NCI-H2196 treated with DMSO at 0.1 percent for 48 hours (cell line): ENCODE data around the gene PRDM1.
"Not testable (repeated sequence)": the region's sequence is repeated elsewhere in the genome, so short reads cannot be mapped to it uniquely, and the experiment has no call there.

Experiments used
- DNase-seq: peaks from one replicate; lab custom pipeline; 2025; ENCODE audit not compliant: unreplicated experiment; lab: John Stamatoyannopoulos, UW

The PRDM1 gene

DNA sequence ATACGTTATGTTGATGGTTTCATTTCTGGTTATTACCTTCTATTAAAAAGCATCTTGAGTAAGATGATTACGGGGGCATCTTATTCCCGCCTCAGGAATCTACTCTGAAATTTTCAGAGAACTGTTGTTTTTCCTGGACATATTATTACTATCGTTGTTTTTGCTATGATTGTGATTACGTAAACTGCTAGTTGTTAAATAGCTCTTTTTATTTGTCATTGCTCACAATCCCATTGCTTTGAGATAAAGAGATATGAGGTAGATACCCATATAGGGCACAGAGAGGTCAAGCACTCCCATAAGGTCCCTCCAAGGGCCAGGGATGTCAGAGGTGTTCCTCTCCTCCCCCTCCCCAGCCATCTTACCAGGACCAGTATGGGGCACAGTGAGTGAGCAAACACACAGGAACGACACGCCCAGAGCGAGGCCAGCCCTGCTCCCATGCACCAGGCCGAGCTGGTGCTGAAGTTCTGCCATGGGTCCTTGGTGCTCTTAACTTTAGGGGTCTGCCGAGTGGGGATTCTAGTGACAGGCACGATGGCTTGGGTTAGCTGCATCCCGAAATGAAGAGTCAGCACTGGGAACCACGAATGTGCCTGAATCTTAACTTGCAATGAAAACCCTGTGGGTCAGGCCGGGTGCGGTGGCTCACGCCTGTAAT is 49.9 kb downstream of the PRDM1 start:
- DNase-seq = no peak

DNA sequence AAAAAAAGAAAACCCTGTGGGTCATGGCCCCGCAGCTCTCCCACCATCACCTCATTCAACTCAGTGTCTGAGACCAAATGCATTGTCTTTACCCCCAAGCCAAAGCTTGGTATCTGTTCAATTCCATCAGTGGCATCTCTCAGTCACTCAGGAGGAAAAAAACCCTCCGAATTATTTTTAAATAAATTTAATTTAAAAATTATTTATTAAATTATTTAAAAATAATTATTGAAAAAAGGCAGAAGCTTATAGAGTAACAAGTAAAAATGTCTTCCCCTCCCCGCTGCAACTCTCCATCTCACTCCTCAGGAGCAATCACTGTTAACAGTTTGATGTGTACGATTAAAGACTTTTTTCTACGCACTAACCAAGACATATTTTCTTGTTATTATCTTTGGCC is 50.7 kb downstream of the PRDM1 start:
- DNase-seq = no peak

DNA sequence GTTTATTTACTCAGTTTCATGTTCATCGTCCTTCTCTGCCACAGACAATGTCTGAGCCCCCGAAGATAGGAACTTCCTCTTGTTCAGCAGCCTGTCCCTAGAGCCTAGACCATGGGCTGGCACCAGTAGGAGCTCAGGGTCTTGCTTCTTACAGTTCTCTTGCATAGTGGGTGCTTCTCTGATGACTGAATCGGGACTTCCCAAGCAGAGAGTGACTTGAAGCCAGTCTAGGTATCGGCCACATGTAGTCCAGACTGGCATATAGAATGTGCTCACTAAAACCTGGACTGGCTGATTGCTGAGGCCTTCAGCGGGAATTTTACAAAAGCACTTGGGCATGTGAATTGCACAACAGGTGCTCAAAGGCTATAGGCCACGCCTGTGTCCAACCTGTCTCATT is 52.0 kb downstream of the PRDM1 start:
- DNase-seq = no peak

DNA sequence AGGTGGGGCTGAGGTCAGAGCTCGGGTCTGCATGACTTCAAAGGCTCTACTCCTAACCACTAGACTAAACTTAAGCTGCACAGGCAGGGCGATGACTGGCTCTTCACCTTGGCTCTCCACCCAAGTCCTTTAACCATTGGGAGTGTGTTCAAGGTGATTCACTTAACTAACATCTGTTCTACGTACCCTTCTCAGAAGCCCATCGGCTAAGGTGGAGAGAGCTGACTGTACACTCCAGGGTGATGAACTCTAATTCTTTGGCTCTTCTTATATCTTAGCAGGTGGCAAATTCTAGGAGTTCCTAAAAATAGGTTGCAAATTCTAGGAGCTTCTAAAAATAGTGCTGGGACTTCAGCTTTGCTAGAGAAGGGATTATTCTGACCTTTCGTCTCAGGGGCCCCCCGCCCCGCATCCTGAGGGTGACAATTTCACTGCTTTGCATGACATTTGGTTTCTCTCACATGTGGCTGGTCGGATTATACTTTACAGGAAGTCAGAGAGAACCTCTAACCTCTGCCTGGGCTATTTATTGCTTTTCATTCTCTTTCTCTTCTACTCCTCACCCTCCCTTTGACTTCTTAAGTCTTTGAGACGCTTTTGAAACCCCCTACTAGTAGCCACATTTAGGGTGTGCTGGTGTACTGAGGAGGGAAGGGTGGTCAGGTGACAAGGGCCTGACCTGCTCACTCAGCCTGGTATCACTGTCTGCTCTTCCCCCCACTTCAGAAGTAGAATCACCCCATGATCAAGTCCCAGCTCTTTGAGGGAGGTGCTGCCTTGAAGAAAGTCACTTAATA is 55.5 kb downstream of the PRDM1 start:
- DNase-seq = no peak

DNA sequence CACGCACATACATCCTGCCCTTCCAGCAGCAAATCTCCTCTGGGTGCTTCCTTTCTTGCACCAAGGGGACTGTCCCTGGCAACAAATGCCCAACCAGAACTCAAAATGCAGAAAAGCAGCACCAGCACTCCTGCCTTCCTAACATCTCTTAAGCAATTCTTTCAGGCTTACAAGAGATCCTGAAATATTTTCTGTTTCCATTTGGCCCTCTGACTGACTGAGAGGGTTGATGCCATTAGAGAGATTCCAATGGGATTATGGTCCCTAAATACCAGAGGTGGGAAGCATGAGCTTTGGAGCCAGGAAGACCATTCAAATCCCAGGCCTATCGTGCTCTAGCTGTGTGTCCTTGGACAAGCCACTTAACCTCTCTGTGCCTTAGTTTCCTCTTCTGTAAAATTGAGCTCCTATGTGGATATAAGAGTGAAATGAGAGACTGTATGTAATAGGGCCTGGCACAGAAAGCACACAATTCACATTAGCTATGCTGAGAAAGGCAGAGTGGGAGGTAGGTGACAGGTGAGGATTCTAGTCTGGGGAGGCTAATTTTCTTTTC is 56.8 kb downstream of the PRDM1 start:
- no peak for DNase-seq

DNA sequence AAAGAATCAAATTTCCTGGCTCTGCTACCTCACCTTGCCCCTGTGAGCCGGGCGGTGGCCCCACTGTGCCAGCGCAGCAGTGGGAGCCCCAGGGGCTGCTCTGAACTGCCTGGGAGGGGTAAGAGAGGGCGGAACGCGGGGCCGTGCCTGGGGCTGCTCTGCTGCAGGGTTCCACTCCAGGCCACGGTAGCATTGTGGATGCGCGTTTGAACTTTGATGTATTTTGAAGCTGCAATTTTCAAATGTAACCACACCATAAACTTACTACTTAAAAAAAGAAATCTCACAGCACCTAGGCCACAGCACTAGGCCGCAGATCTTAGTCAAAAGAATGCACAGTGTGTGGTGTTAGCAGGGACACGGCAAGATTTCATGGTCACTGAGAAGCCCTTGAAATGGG is 57.5 kb downstream of the PRDM1 start:
- DNase-seq = no peak

DNA sequence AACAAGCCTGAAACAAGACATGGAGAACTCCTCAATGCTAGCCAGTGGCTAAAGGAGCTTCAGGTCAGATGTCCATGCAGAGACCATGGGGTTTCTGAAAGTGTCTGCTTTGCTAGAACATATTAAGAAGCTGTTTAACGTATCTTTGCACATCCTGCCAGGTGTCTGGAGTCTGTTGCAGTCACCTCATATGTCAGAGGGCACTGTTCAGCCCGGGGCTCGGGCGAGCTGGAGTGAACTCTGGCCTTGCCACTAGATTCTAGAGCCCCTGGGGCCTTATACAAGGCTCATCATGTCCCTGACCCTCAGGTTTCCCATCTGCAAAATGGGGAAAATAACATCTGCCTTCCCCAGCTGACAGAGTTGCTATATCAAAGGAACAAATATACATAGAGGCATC is 59.0 kb downstream of the PRDM1 start:
- no peak for DNase-seq

DNA sequence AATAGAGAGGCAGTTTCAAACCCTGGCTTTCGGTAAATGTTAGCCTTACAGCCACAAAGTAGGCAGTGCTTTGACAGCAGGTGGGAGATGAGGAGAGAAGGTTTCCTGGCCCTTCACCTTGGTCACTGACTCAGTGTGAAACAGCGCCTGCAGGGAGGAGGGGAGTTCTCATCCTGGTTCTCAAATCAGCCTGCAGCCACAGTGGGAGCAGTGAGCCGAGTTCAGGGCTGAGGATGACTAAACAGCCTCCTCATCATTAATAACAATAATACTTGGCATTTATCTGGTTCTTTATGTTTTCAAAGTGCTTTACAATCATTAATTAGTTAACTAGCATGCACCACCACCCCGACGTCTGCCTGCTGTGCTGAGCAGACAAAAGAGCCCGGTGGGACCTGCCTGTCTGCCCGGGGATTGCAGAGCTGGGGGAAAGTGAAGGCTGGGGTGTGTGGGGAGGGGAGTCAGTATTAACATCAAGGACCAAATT is 59.6 kb downstream of the PRDM1 start:
- no peak for DNase-seq

DNA sequence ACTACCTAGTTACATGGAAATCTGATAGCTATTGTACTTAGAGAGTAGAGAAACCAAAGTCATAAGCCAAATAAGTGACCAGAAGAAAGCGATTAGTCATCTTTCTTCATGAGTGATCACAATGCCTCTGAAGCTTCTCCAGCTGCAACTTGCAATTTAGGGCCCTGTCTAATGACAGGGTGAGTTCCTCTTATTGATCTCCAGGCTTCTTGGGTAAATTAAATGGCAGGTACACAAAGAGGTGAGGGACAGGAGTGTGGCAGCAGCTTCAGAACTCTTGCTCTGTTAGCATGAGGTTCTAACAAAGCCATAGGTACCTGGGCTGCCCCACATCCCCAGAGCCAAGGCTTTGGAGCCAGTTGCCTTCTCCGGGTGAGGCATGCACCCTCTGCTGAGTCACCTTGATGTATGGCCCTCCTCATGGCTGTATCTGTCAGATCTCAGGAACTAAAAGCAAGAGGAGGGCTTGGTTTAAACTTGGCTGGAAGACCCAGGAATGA is 60.8 kb downstream of the PRDM1 start:
- no peak for DNase-seq

DNA sequence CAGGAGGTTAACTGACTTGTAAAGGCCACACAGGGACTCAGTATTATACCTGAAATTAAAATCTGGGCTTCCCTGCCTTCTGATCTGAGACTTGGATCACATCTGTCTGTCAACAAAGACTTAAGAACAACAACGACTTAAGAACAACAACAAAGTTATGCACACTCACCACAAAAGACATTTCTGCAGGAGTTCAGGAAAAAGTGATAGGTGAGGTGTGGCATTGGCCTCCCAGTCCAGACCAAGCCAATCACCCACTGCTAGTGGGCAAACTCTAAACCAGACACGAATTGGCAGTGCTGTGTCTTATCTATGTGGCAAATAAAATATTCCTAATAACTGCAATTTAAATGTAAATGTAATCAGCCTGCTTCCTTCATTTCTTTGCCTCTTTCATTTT is 61.3 kb downstream of the PRDM1 start:
- DNase-seq = no peak

DNA sequence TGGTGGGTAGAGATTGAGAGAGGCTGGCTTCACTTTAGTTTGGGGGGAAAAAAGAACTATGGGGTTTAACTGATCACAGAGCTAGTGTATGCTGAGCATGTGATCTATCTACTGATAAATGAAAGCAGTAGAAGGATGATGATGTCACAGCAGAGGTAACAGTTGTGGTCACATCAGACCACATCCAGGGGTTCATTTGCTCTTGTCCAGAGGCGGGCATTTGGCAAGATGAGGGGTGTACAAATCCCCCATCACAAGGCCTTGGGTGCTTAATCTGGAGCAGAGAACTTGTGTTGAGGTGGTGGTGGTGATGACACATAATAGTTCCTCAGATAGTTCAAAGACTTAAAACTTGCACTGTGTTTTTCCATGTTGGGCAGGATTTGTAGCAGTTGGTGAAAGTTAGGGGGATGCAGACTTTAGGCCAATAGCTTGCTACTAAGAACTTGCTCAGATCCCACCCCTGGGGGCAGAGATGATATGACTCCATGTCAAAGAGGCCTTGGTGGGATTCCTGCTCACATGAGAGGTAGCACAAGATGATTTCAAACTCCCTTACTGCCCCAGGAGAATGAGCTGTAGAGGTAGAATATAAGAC is 63.4 kb downstream of the PRDM1 start:
- no peak for DNase-seq

DNA sequence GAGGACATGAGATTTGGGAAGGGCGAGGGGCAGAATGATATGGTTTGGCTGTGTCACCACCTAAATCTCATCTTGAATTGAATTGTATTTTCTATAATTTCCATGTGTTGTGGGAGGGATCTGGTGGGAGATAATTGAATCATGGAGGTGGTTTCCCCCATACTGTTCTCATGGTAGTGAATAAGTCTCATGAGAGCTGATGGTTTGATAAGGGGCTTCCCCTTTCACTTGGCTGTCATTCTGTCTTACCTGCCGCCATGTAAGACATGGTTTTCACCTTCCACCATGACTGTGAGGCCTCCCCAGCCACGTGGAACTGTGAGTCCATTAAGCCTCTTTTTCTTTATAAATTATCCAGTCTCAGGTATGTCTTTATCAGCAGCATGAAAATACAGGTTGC is 66.3 kb downstream of the PRDM1 start:
- not testable (repeated sequence) for DNase-seq

DNA sequence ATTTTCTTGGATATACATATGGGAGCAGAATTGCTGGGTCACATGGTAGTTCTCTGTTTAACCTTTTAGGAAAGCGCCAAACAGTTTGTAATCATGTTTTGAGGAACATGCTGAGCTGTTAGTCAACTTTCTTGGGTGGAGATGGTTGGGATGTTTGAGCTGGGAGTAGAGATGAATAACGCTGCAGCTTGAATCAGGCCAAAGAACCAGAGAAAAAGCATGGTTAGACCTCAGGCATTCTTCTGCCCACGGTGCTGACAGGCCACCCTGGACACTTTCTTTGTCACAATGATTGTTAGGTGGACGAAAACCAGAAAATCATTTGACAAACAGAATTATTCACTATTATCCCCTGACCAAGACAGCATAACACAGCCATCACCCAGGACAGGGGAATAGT is 66.8 kb downstream of the PRDM1 start:
- no peak for DNase-seq

DNA sequence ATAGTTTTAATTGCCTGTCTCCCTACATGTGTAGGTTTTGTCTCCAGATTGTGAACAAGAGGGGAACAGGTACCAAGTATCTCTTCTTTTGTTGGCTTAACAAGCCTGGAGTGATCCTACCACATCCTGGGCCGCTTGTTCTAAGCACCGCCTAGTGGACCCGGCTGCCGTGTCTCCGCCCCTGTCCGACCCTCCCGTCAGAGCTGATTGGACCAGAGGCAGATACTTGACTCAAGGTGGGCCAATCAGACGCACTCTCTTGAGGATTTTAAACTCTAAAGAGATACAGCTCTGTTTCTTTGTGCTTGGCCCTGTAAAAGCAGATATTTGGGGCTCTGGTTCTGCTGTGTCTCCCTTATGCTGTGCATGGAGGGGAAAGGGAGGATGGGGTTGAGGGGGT is 68.2 kb downstream of the PRDM1 start:
- DNase-seq = no peak

DNA sequence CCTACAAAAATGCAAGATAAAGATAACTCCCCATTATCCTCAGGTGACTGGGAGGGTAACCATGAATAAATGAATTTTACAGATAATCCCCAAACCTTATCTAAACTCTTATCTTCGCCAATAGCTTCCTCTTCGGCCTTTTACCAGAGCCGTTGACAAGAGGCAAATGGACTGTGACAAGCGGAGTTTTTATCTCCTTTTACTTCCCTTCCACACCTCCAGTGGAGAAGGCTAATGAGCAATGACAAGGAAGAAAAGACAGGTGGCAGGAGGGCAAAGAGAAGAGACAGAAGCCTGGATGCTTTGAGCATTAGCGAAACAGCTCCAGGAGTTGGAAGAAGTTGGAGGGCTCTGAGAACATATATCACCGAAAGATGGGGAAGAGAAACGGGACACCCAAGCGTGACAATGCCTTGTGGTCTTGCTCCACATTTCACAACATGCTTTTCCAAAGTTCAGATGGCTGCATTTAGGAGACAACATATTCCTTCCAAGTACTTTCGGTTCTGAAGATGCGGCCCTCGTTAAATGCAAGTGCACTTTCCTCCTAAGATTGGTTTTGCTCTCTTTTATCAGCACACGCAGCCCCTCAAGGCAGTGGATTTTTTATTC is 69.2 kb downstream of the PRDM1 start:
- no peak for DNase-seq

DNA sequence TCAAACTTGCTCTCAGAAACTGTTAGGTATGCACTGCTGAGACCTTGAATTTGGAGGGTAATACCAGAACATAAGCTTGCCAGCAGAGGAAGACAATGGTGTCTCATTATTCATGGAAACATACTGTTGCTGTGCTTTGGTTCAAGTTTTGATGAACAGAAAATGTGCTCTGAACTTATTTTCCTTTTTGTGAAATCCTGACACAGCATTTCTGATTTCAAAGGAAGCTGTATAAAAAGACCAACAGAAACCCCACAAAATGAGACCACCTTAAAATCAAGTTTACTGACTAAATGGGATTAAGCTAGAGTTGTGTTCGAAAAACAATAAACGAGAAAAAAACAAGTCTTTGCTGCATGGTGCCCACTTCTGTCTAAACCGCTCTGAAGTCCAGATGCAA is 70.3 kb downstream of the PRDM1 start:
- no peak for DNase-seq

DNA sequence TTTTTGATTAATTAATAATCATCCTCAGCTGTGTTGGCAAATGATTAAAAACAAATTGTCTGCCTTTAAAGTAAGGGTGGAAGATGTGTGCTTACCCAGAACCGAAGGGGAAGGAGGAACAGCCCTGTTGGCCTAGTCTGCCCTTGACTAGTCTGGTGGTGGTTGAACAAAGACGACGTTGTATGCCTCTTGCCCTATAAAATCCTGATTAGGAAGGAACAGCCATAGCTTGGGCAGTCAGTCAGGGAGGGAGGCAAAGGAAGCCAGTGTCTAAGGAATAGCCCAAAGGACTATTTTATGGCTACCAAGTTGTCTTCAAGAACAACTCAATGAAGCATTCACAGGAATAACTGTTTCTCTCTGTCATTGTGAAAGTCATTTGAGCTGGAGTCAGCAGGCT is 70.7 kb downstream of the PRDM1 start:
- DNase-seq = no peak

DNA sequence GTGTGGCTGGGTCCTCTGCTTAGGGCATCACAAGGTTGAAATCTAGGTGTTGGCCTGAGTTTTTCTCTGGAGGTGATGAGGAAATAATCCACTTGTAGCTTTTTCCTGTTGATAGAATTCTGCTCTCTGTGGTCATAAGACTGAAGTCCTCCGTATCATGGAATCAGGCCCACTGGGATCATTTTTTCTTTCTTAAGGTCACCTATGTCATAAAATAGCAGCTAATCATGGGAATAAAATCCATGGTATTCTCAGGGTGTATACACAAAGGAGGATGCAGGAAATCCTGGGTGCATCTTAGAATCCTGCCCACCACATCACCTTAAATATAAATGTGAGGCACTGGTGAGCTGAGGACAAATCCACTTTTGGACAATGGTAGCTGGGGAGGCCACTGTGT is 72.7 kb downstream of the PRDM1 start:
- no peak for DNase-seq
